H7 (cell line): ENCODE results near the gene CDHR2. TPM values are rescaled to one million over a fixed set of nuclear protein-coding genes. Genes with fewer than 3 reads are reported as not detected.
A peak's percentile ranks its signal among the peaks of the same experiment; 100 is the strongest.

ENCODE experiments used
- DNase-seq: peaks from one replicate; pipeline ENCODE4 v3.0.0; 2012
- H3K27me3 ChIP-seq: 2 replicates; pipeline ENCODE4 v1.6.0; 2011; ENCODE audit warnings: mild to moderate bottlenecking, low read length; ENCODE audit not compliant: control insufficient read depth, insufficient read depth
- H3K36me3 ChIP-seq: replicated peaks from 2 replicates; pipeline ENCODE4 v1.5.1; 2011; ENCODE audit warnings: low read length; ENCODE audit not compliant: control insufficient read depth, insufficient read depth
- H3K4me3 ChIP-seq: 2 replicates; pipeline ENCODE4 v1.5.1; 2011; ENCODE audit warnings: low read depth, mild to moderate bottlenecking, control low read depth, low read length, moderate library complexity; ENCODE audit not compliant: insufficient read depth
- total RNA-seq: library from RNA; depleted of rRNA; stranded (reverse); fragments of >200 nt; shearing (Covaris generic); gene quantifications from 2 replicates; pipeline ENCODE4 v1.2.3, GENCODE V29; 2014

The CDHR2 gene
- total RNA-seq, 1 experiment from 2014 or later: 0.21 TPM

DNA sequence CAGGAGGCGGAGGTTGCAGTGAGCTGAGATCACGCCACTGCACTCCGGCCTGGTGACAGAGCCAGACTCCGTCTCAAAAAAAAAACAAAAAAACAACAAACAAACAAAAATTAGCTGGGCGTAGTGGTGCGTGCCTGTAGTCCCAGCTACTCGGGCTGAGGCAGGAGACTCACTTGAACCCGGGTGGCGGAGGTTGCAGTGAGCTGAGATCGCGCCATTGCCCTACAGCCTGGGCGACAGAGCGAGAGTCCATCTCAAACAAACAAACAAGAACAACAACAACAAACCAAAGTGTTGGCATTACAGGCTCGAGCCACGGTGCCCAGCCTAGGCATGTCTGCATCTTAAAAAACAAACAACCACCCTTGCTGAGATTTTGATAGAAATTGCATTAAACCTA is 24.2 kb upstream of the CDHR2 start:
- H3K36me3 ChIP-seq: peaks cover 9% of the 10 kb centered on the region

DNA sequence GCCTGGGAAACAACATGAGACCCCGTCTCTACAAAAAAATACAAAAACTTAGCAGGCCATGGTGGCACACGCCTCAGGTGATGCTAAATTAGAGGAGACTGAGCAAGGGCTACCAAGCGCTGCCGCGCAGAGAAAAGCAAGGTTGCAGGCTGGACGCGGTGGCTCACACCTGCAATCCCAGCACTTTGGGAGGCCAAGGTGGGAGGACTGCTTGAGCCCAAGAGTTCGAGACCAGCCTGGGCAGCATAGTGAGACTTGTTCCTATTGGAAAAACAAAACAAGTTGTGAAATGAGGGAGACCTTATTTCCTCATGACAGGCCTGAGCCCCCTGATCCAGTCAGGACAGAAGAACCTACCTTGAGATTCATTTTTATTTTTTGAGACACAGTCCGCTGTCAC is 23.5 kb upstream of the CDHR2 start:
- Histone ChIP-seq H3K4me3 (no peak overlapping the region), H3K36me3 (peaks cover 9% of the 10 kb centered on the region), H3K27me3 (no peaks in the 10 kb centered on the region)
- DNase-seq: no peak

More for the DNA sequence above, 24.2 kb upstream of the CDHR2 start:
- DNase-seq: no peak
- no peak overlapping the region for H3K4me3 ChIP-seq
- no peaks in the 10 kb centered on the region for H3K27me3 ChIP-seq

DNA sequence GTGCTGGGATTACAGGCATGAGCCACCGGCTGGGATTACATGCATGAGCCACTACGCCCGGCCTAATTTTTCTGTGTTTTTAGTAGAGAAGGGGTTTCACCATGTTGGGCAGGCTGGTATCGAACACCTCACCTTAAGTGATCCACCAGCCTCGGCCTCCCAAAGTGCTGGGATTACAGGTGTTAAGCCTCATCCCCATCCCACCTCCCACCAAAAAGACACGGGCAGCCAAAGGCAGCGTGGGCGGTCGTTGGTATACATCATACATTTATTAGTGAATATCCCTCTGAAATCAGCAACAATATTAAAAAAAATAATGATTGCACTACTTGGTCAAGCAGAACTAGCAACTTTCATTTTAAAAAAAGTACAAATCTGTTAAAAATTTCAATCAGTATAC is 22.7 kb upstream of the CDHR2 start:
- Histone ChIP-seq H3K27me3 (no peaks in the 10 kb centered on the region), H3K4me3 (no peak overlapping the region), H3K36me3 (peaks cover 16% of the 10 kb centered on the region)
- DNase-seq: no peak

DNA sequence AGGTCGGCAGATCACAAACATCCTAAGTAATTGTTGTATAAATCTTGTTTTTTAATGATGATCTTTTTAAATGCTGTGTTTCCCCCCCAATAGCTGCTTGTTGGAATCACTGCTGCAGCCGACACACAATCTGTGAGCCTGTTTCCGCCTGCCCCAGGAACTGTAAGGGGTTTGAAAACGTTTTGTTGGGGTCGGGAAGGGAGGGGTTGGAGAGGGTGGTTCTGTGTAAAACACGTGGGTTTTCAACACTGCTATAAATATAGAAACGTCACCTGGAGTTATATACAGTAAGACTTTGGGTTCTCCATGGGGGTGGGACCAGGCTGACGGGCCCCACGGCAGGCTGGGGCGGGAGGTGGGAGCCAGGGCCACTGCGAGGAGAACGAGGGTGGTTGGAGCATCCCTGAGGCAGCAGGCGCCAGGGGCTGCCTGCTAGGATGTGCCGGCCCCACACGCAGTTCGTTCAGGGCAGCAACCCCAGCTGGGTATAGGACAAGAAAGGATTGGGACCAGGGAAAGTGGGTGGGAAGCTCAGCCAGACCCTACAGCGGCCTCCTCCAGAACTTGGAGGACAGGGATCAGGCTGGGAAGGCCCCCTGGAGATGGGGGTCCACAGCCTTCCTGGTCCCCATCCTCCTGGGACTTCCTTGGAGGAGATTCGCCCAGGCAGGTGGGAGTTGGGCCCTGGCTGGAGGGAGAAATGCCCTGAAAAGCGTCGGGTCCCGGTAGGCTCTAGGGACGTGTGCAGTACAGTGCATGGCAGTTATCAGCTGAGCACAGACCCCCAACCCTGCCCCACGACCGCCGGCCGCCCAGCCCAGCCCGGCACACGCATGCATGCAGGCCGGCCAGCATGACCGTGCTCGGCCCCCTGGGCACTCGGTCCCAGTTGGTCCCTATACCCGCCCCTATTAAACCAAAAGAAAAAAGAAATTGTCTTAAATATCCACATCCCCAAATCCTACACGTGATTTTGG is 21.6 kb upstream of the CDHR2 start:
- peak; percentile 51 for DNase-seq
- Histone ChIP-seq H3K27me3 (no peaks in the 10 kb centered on the region), H3K4me3 (no peak overlapping the region), H3K36me3 (peaks cover 18% of the 10 kb centered on the region)

DNA sequence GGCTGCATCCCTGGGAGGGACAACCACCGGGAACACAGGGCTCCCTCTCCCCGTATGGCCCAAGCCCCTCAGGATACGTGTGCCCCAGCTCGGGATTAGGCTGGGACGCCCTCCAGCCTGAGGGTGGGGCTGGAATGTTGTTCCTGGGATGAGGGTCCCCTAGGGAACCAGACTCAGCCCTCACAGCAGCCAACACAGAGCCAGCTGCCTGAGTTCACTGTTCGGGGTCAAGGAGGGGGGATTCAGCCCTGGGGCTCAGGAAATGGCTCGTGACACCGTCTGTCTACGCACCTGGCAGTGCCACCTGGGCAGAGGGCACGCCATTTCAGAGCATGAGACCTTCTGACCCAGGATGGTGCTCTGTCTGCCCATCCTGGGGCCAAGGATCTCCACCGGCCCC is 20.8 kb upstream of the CDHR2 start:
- no peak overlapping the region for H3K4me3 ChIP-seq
- peak; percentile 54 for DNase-seq
- H3K36me3 ChIP-seq: peaks cover 18% of the 10 kb centered on the region
- H3K27me3 ChIP-seq: no peaks in the 10 kb centered on the region

- Histone ChIP-seq H3K4me3 (no peak overlapping the region), H3K36me3 (peaks cover 20% of the 10 kb centered on the region), H3K27me3 (no peaks in the 10 kb centered on the region)
- no peak for DNase-seq
These were observed 20.4 kb upstream of the CDHR2 start for GRCh38 chr5:176528761-176529115.

- H3K4me3 ChIP-seq: no peak overlapping the region
- H3K36me3 ChIP-seq: peaks cover 21% of the 10 kb centered on the region
- no peaks in the 10 kb centered on the region for H3K27me3 ChIP-seq
- DNase-seq: peak; percentile 64
These were observed 19.9 kb upstream of the CDHR2 start for GRCh38 chr5:176529116-176529740.

DNA sequence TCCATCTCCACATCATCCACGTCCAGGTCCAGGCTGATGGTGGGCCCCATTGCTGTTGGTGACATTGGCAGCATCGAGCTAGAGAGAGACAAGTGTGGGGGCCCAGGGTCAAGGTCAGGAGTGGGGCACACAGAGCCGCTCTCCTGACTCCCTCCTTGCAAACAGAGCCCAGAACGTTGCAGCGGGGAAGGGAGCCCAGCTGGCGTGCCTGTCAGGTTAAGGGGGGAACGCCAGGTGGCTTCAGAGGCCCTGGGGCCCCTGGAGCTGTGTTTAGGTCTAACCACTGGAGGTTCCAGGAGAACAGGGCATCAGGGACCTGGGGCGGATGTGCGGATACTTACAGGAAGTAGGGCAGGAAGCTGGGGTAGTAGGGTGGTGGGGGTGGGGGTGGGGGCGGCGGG is 19.4 kb upstream of the CDHR2 start:
- H3K36me3 ChIP-seq: peaks cover 23% of the 10 kb centered on the region
- H3K4me3 ChIP-seq: no peak overlapping the region
- no peaks in the 10 kb centered on the region for H3K27me3 ChIP-seq
- peak; percentile 44 for DNase-seq

- H3K4me3 ChIP-seq: no peak overlapping the region
- peaks cover 29% of the 10 kb centered on the region for H3K36me3 ChIP-seq
- H3K27me3 ChIP-seq: no peaks in the 10 kb centered on the region
- peak; percentile 59 for DNase-seq
These were observed 18.7 kb upstream of the CDHR2 start for GRCh38 chr5:176530393-176530982.

- DNase-seq: peak; percentile 56
- H3K27me3 ChIP-seq: no peaks in the 10 kb centered on the region
- H3K4me3 ChIP-seq: no peak overlapping the region
- peaks cover 29% of the 10 kb centered on the region for H3K36me3 ChIP-seq
These were observed 17.9 kb upstream of the CDHR2 start for GRCh38 chr5:176530983-176531901.

GRCh38 chr5:176531902-176532493 is 17.1 kb upstream of the CDHR2 start:
- peaks cover 29% of the 10 kb centered on the region for H3K36me3 ChIP-seq
- H3K27me3 ChIP-seq: no peaks in the 10 kb centered on the region
- DNase-seq: peak; percentile 58
- no peak overlapping the region for H3K4me3 ChIP-seq

GRCh38 chr5:176532795-176533194 is 16.3 kb upstream of the CDHR2 start:
- peak; percentile 60 for DNase-seq
- H3K27me3 ChIP-seq: no peaks in the 10 kb centered on the region
- no peak overlapping the region for H3K4me3 ChIP-seq
- H3K36me3 ChIP-seq: peaks cover 29% of the 10 kb centered on the region

DNA sequence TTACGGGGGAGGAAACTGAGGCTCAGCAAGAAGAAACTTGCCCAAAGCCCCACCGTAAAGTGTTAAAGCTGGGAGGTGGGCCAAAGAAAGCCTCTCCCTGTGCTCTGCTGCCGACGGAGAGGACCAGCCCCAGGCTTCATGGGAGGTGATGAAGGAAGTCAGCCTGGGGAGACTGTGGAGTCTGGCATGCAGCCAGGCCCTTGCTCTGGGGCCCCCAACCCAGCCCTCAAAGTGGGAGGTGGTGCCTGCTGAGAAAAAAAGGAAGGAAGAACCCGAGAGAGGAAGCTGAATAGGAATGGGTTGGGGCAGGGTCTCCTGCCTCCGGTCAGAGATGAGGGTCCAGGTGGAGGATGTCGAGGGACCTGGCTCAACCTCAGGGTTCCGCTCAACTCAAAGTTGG is 15.8 kb upstream of the CDHR2 start:
- H3K4me3 ChIP-seq: no peak overlapping the region
- no peaks in the 10 kb centered on the region for H3K27me3 ChIP-seq
- DNase-seq: peak; percentile 51
- H3K36me3 ChIP-seq: peaks cover 28% of the 10 kb centered on the region
